HG03060 (cell line): ENCODE data around the gene GPR179.

Source experiments
- ATAC-seq: cut with Tn5 transposase; IDR thresholded peaks from one replicate; pipeline ENCODE4 v1.9.1; 2021; ENCODE audit warnings: low read depth, moderate number of reproducible peaks; ENCODE audit not compliant: unreplicated experiment

The GPR179 gene

DNA sequence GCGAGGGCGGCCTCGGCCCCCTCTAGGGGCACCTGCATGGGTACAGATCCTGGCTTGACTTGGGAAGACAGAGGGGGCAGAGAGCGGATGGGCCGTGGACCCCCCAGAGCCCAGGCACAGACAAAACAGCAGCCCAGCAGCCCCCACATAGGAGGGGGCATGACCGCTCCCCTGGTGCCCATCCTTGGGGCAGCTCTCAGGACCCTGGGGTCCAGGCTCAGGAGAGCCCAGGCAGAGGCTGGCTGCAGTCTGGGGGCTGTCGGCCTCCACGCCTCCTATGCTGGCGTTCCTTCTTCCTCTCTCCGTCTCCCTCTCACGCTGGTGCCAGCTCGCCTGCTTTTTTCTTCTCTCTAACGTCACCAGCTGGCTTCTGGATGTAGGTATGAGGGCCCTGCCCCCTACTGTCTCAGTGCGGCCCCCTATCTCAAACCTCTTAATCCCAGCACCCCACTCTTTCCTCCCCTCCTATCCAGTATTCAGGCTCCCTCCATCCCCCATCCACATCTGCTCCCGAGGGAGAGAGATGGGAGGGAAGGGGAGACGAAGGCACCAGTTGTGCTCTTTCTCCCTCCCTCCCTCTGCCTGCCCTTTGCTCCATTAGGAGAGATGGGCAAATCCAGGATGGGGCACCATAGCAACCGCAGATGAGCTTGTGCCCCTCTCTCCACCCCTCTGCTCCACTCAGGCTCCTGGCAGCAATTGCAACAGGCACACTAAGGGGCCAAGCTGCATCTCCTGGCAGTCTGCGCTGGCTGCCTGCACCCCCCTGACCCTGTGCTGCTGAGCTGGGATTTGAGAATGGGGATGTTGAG lies at the start of gene GPR179:
Gene GPR179 (minus strand): TSS at position 349 of the 812 bp plus-strand sequence. CDS start 167 bp downstream, at position 182.
- ATAC-seq, result no peak

DNA sequence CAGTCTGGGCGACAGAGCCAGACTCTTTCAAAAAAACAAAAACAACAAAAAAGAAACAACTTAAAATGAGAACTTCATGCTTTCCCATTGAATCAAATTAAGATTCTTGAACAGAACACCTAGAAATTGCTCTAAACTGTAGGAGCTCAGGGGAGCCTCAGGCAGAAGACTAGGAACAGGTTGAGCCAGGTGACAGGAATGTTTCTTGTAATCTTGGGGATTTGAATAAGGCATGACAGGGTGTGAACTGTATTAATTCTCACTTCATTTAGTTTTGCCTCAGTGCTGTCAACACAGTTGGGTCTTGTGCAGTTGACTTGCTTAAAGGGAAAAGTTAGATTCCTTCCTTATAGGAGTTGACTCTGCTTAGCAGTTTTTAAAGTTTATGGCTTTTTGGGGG lies 35.7 kb upstream of the GPR179 start:
- ATAC-seq, result no peak

- ATAC-seq, result no peak
Measured at GRCh38 chr17:38369124-38369886, 25.5 kb upstream of the GPR179 start.

- ATAC-seq, result no peak
Measured at GRCh38 chr17:38364741-38365140, 21.0 kb upstream of the GPR179 start.

GRCh38 chr17:38363016-38363415 lies 19.3 kb upstream of the GPR179 start:
- ATAC-seq, result no peak

GRCh38 chr17:38361694-38362465 lies 18.1 kb upstream of the GPR179 start:
- ATAC-seq, result no peak

DNA sequence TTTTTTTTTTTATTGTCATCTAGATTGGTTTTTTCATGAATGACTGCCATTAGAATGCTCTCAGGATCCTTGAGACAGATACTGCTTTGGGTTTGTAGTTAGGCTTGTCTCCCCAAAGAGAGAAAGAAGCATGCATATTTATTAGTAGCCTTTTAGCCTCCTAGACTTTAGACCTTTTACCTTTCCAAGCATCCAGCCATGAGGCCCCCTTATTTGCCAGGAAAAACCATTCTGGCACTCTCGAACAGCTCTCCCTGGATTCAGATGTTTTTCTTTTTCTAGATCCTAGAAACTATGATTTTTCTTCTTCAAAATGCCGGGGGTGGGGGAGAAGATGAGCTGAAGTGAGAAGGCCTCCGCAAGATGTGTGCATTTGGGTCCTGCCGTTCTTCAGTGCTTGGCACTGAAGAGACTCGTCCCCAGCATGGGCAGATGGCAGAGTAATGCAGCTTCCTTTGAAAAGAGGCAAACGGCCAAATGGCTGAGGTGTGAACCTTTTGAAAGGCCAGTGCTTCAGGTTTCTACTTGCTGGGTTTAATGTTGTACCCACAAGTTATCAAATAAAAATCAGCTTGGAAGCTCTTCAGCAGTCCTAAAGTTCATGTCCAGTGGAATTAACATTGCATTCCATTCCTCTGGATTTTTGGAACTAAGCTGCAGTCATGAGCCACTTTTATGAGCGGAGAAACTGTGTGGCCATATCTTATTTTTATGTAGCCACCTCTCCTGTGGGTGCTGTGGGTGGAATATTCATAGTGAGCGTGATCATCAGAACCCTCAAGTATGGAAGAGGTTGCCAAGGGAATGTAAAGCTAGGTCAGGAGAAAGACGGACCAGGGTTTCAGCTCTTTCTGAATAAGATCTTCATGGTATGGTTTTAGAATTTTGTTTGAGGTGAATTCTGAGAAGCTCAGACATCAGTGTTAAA lies 15.1 kb upstream of the GPR179 start:
- ATAC-seq, result no peak

GRCh38 chr17:38357486-38358123 lies 13.8 kb upstream of the GPR179 start:
- ATAC-seq, result no peak

GRCh38 chr17:38355251-38355650 lies 11.5 kb upstream of the GPR179 start:
- ATAC-seq, result no peak

GRCh38 chr17:38354466-38354865 lies 10.7 kb upstream of the GPR179 start:
- ATAC-seq, result no peak

- ATAC-seq, result no peak
Measured at GRCh38 chr17:38353668-38354067, 9.9 kb upstream of the GPR179 start.

DNA sequence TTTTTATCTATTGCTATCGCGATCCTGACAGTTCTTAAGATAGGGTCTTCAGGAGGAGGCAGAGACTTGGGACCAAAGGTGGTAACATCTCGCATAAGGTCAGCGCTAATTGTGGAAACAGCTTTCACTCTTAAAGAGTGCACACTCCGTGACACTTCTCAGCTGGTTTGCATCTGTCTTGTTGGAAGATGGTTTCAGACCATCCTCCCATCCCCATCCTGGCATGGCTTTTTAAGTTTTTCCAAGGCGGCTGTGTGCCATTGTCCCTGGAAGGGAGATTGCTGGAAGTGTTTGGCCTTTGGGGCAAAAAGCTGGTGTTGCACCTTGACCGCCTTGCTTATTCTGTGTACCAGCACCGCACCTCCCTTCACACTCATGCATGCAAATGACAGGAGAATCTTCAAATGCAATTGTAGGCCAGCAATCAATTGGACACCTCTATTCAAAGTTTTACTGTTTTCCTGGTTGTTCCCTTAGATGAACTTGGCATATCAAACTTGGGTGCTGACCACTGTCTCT lies 9.4 kb upstream of the GPR179 start:
- no peak for ATAC-seq

DNA sequence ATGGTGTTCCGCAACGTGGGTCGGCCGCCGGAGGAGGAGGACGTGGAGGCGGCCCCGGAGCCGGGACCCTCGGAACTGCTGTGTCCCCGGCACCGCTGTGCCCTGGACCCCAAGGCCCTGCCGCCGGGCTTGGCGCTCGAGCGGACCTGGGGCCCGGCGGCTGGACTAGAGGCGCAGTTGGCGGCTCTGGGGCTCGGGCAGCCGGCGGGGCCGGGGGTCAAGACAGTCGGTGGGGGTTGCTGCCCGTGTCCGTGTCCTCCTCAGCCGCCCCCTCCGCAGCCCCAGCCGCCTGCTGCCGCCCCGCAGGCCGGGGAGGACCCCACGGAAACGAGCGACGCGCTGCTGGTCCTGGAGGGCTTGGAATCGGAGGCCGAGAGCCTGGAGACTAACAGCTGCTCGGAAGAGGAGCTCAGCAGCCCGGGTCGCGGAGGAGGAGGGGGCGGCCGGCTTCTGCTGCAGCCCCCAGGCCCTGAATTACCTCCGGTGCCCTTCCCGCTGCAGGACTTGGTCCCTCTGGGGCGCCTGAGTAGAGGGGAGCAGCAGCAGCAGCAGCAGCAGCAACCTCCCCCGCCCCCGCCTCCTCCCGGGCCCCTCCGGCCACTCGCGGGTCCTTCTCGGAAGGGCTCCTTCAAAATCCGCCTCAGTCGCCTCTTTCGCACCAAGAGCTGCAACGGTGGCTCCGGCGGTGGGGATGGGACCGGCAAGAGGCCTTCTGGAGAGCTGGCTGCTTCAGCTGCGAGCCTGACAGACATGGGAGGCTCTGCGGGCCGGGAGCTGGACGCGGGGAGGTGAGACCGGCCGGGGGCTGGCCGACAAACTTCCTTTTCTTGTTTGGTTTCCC lies 8.7 kb upstream of the GPR179 start:
- no peak for ATAC-seq

GRCh38 chr17:38351412-38352222 lies 7.9 kb upstream of the GPR179 start, which contains the start of gene SOCS7:
TSS of gene SOCS7 (plus strand) at chr17:38351844. CDS start at chr17:38352053, 209 bp downstream.
- ATAC-seq, result peak; percentile 84

- no peak for ATAC-seq
Measured at GRCh38 chr17:38350035-38350434, 6.3 kb upstream of the GPR179 start.

- ATAC-seq, result no peak
Measured at GRCh38 chr17:38349097-38349730, 5.5 kb upstream of the GPR179 start.

DNA sequence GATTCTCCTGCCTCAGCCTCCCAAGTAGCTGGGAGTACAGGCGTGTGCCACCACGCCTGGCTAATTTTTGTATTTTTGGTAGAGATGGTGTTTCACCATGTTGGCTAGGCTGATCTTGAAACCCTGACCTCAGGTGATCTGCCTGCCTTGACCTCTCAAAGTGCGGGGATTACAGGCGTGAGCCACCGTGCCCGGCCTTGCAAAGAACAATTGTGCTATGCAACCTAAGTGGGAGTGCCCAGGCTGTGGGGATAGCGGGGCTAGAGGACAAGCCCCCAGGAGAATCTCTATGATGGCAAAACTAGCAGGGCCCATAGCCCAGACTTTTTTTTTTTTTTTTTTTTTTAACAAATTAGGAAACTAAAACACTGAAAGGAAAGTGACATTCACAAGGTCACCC lies 2.0 kb upstream of the GPR179 start:
- ATAC-seq, result no peak
